H9 (cell line): Measurements from ENCODE around the gene STK32B. TPM values are rescaled to one million over a fixed set of nuclear protein-coding genes. Genes with fewer than 3 reads are reported as not detected.

ENCODE experiments used
- DNase-seq: peaks from one replicate; pipeline ENCODE4 v3.0.0-alpha.2; 2017
- H2AFZ ChIP-seq: one replicate; pipeline ENCODE4 v1.6.1; 2013; ENCODE audit warnings: mild to moderate bottlenecking, low read length, control low read depth, moderate library complexity
- H2AK5ac ChIP-seq: 2 replicates; pipeline ENCODE4 v1.6.1; 2013; ENCODE audit warnings: low read length, control low read depth, mixed read lengths; ENCODE audit not compliant: insufficient read length
- H2BK120ac ChIP-seq: one replicate; pipeline ENCODE4 v1.6.1; 2013; ENCODE audit warnings: low read depth, mild to moderate bottlenecking, low read length, control low read depth, inconsistent platforms; ENCODE audit not compliant: poor library complexity, severe bottlenecking
- H2BK12ac ChIP-seq: 2 replicates; pipeline ENCODE4 v1.6.1; 2013; ENCODE audit warnings: low read length, control low read depth, mixed read lengths, low read depth; ENCODE audit not compliant: insufficient read length
- H2BK15ac ChIP-seq: 2 replicates; pipeline ENCODE4 v1.6.1; 2013; ENCODE audit warnings: low read depth, low read length, control low read depth
- H2BK20ac ChIP-seq: one replicate; pipeline ENCODE4 v1.6.1; 2013; ENCODE audit warnings: low read depth, mild to moderate bottlenecking, low read length, control low read depth, inconsistent platforms; ENCODE audit not compliant: poor library complexity, severe bottlenecking
- H2BK5ac ChIP-seq: 2 replicates; pipeline ENCODE4 v1.6.1; 2013; ENCODE audit warnings: low read length, control low read depth, mixed read lengths; ENCODE audit not compliant: insufficient read length
- H3K14ac ChIP-seq: 2 replicates; pipeline ENCODE4 v1.6.1; 2013; ENCODE audit warnings: low read length, control low read depth; ENCODE audit not compliant: insufficient read depth
- H3K18ac ChIP-seq: 2 replicates; pipeline ENCODE4 v1.6.1; 2013; ENCODE audit warnings: low read depth, mild to moderate bottlenecking, mixed read lengths, low read length, control low read depth; ENCODE audit not compliant: insufficient read length
- H3K23ac ChIP-seq: 2 replicates; pipeline ENCODE4 v1.6.1; 2013; ENCODE audit warnings: low read length, control low read depth, mixed read lengths, low read depth; ENCODE audit not compliant: insufficient read length
- H3K23me2 ChIP-seq: 2 replicates; pipeline ENCODE4 v1.6.1; 2013; ENCODE audit warnings: low read depth, mild to moderate bottlenecking, mixed read lengths, low read length, control low read depth; ENCODE audit not compliant: insufficient read length, poor library complexity, severe bottlenecking
- H3K27ac ChIP-seq: 2 replicates; pipeline ENCODE4 v1.5.1; 2013; ENCODE audit warnings: low read length, control low read depth, mixed read lengths, low read depth; ENCODE audit not compliant: insufficient read length
- H3K27me3 ChIP-seq: 2 replicates; pipeline ENCODE4 v1.6.1; 2013; ENCODE audit warnings: low read length, control low read depth, inconsistent platforms; ENCODE audit not compliant: insufficient read depth
- H3K4ac ChIP-seq: 2 replicates; pipeline ENCODE4 v1.6.1; 2013; ENCODE audit warnings: low read depth, mild to moderate bottlenecking, control low read depth, inconsistent platforms, low read length, moderate library complexity
- H3K4me1 ChIP-seq: 2 replicates; pipeline ENCODE4 v1.6.1; 2013; ENCODE audit warnings: low read length, control low read depth, inconsistent platforms; ENCODE audit not compliant: insufficient read depth
- H3K4me2 ChIP-seq: 2 replicates; pipeline ENCODE4 v1.6.1; 2013; ENCODE audit warnings: low read length, control low read depth, mixed read lengths; ENCODE audit not compliant: insufficient read length, insufficient read depth
- H3K56ac ChIP-seq: 2 replicates; pipeline ENCODE4 v1.6.1; 2013; ENCODE audit warnings: low read depth, mild to moderate bottlenecking, mixed read lengths, low read length, control low read depth; ENCODE audit not compliant: insufficient read length
- H3K79me1 ChIP-seq: 2 replicates; pipeline ENCODE4 v1.6.1; 2013; ENCODE audit warnings: low read depth, mild to moderate bottlenecking, moderate library complexity, low read length, control low read depth, inconsistent platforms; ENCODE audit not compliant: insufficient read depth, poor library complexity, severe bottlenecking
- H3K79me2 ChIP-seq: 2 replicates; pipeline ENCODE4 v1.6.1; 2013; ENCODE audit warnings: low read length, control low read depth, inconsistent platforms; ENCODE audit not compliant: insufficient read depth
- H3K9ac ChIP-seq: 2 replicates; pipeline ENCODE4 v1.6.1; 2013; ENCODE audit warnings: low read length, control low read depth, mixed read lengths; ENCODE audit not compliant: insufficient read length; ENCODE audit errors: extremely low read depth
- H3K9me3 ChIP-seq: one replicate; pipeline ENCODE4 v1.6.1; 2013; ENCODE audit warnings: low read depth, low read length, inconsistent platforms; ENCODE audit not compliant: control insufficient read depth
- H3T11ph ChIP-seq: one replicate; pipeline ENCODE4 v1.6.1; 2013; ENCODE audit warnings: mild to moderate bottlenecking, low read length, control low read depth, inconsistent platforms
- H4K20me1 ChIP-seq: one replicate; pipeline ENCODE4 v1.6.1; 2013; ENCODE audit not compliant: control insufficient read depth, insufficient read length, insufficient read depth
- H4K5ac ChIP-seq: 2 replicates; pipeline ENCODE4 v1.6.1; 2013; ENCODE audit warnings: low read depth, mild to moderate bottlenecking, mixed read lengths, low read length, control low read depth; ENCODE audit not compliant: insufficient read length
- H4K8ac ChIP-seq: replicated peaks from 2 replicates; pipeline ENCODE4 v1.6.1; 2013; ENCODE audit warnings: low read length, control low read depth, mixed read lengths, low read depth; ENCODE audit not compliant: insufficient read length
- H4K91ac ChIP-seq: 2 replicates; pipeline ENCODE4 v1.6.1; 2013; ENCODE audit warnings: low read depth, mild to moderate bottlenecking, moderate library complexity, mixed read lengths, low read length, control low read depth; ENCODE audit not compliant: insufficient read length
- H3K27ac Mint-ChIP-seq, 3 experiments: 2 replicates in 2 of 3; 3 replicates in 1 of 3; pipeline ENCODE4 v1.8.0; 2020 to 2021; ENCODE audit warnings: mixed read lengths in 3 of 3, mild to moderate bottlenecking in 1 of 3, moderate library complexity in 1 of 3
- H3K27me3 Mint-ChIP-seq: 2 replicates; pipeline ENCODE4 v1.8.0; 2021; ENCODE audit warnings: low read depth, mild to moderate bottlenecking, moderate library complexity, mixed read lengths
- H3K36me3 Mint-ChIP-seq, 3 experiments: 2 replicates in 2 of 3; 3 replicates in 1 of 3; pipeline ENCODE4 v1.8.0; 2020 to 2021; ENCODE audit warnings: low read depth in 3 of 3, mixed read lengths in 3 of 3; ENCODE audit not compliant: insufficient read depth in 1 of 3
- H3K4me1 Mint-ChIP-seq, 2 experiments: 2 replicates each; pipeline ENCODE4 v1.8.0; 2020; ENCODE audit warnings: mixed read lengths in 2 of 2
- H3K4me3 Mint-ChIP-seq, 2 experiments: 2 replicates in 1 of 2; 3 replicates in 1 of 2; pipeline ENCODE4 v1.8.0; 2020 to 2021; ENCODE audit warnings: mild to moderate bottlenecking in 2 of 2, mixed read lengths in 2 of 2, moderate library complexity in 1 of 2
- H3K9me3 Mint-ChIP-seq, 2 experiments: 2 replicates in 1 of 2; 3 replicates in 1 of 2; pipeline ENCODE4 v1.8.0; 2020; ENCODE audit warnings: mild to moderate bottlenecking in 2 of 2, mixed read lengths in 2 of 2, moderate library complexity in 1 of 2
- CTCF ChIP-seq: fragments of 200-600 bp; sonication (generic); conservative IDR thresholded peaks from 3 replicates; pipeline ENCODE4 v1.8.0; 2021; ENCODE audit warnings: antibody characterized with exemption, mild to moderate bottlenecking
- WGBS: extraction: QIAGEN DNeasy Blood & Tissue Kit; methylation state at CpG from one replicate; pipeline ENCODE4 v1.1.7; 2013; ENCODE audit warnings: missing lambda C conversion rate, low lambda C conversion rate, mixed read lengths; ENCODE audit not compliant: insufficient read length; ENCODE audit errors: extremely low coverage; 5-methylcytosine and 5-hydroxymethylcytosine counted together
- total RNA-seq: library from RNA; stranded (reverse); gene quantifications from 2 replicates; pipeline ENCODE4 v1.2.1, GENCODE V29; 2021

STK32B gene
- total RNA-seq, 1 experiment from 2014 or later: 1.0 TPM

DNA sequence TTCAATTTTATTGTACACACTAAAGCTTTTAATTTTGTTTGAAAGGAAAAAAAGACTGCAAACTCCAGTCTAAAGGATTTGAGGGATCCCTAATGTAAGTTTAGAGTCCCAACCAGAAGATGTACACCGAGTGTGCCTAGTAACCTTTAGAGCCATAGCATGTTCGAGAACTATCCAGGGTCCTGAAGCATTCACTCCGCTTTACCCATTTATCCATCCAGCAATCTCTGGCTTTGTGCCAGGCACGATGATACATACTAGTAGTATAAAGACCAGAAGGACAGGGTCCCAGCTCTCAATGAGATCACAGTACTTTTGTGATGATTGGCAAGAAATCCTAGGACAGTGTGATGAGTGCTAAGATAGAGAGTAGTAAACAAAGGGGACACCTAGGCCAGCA, 168.7 kb downstream of the STK32B start:
- H3K4me2 ChIP-seq: no peak overlapping the region
- H3K23ac ChIP-seq: no peak overlapping the region
- no peak overlapping the region for H3K18ac ChIP-seq
- H2BK20ac ChIP-seq: no peak overlapping the region
- no peak overlapping the region for H3K9ac ChIP-seq
- H3K23me2 ChIP-seq: no peaks in the 10 kb centered on the region
- no peak overlapping the region for H2BK15ac ChIP-seq
- peaks cover 10% of the 10 kb centered on the region for H3K9me3 ChIP-seq
- H3K27me3 ChIP-seq: no peaks in the 10 kb centered on the region
- H3K27ac ChIP-seq: no peak overlapping the region
- TF ChIP-seq CTCF: no peak
- Mint-ChIP-seq H3K4me1 (peaks cover 25 to 28% of the 10 kb centered on the region in 2 experiments), H3K27ac (no peak overlapping the region), H3K36me3 (peaks cover 0 to 8% (median 0%) of the 10 kb centered on the region in 3 experiments; a peak in 6 of 7 replicates), H3K4me3 (no peak overlapping the region), H3K27me3 (no peaks in the 10 kb centered on the region; the same call in 1 of the 2 replicates), H3K9me3 (peaks cover 21 to 23% of the 10 kb centered on the region in 2 experiments)
- no peak overlapping the region for H4K5ac ChIP-seq
- no peak for DNase-seq
- no peaks in the 10 kb centered on the region for H3K79me1 ChIP-seq
- H2AK5ac ChIP-seq: no peak overlapping the region
- no peak overlapping the region for H2AFZ ChIP-seq
- no peak overlapping the region for H3K4ac ChIP-seq
- no peak overlapping the region for H4K8ac ChIP-seq
- no peak overlapping the region for H3T11ph ChIP-seq
- no peak overlapping the region for H2BK5ac ChIP-seq
- H3K14ac ChIP-seq: no peak overlapping the region
- no peaks in the 10 kb centered on the region for H3K79me2 ChIP-seq
- no peak overlapping the region for H4K91ac ChIP-seq
- WGBS: no CpG with 5 or more reads among the region's 4 CpGs
- H2BK120ac ChIP-seq: no peak overlapping the region
- H3K56ac ChIP-seq: no peak overlapping the region
- no peak overlapping the region for H2BK12ac ChIP-seq
- H3K4me1 ChIP-seq: no peaks in the 10 kb centered on the region; the same call in none of the 2 replicates
- H4K20me1 ChIP-seq: no peaks in the 10 kb centered on the region
